Activated gamma-delta T cell treated with Interleukin-2 at 50 U/mL for 16 hours (primary cell): Measurements from ENCODE around the gene KRTAP12-3.

ENCODE experiments used
- DNase-seq: peaks from one replicate; pipeline ENCODE4 v3.0.0-alpha.2; 2020

KRTAP12-3 gene

DNA sequence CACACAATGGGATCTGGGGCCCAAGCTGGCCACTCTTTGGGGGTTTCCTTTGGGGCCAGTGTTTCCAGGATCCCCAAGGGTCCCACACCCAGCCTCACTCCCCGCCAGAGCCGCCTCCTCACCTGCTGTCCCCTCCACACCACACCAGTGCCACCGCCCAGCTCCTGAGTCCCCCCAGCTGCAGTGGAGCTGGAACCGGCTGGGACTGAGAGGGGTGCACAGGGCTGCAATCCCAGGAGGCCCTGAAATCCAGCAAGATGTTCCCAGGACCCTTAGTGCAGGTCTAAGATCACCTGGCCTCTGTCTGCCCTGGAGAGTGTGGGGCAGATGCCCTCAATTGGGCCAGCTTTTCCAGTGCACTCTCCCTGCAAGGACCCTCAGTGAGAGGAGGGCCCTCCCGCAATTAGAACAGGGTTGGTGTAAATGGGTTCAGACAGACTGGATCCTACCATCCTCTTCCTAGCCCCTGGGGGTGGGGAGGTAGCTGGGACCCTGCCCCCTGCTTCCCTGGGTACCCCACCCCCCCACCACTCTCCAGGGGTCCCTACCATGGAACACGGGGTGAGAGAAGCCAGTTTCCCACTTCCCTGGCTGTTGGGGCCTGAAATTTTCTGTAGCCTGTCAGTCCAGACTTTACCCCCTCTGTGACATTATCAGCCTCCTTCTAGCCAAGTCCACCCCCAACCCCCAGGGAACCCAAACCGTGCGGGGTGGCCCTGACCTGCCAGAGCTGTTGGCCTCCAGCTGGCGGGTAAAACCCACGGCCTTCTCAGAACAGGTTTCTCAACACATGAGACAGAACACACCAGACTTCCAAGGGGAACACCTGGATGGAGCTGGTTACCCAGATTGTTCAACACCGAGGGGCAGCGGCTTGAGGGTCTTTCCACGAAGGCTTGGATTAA lies 46.3 kb downstream of the KRTAP12-3 start:
- DNase-seq: no peak

GRCh38 chr21:44704636-44705001 lies 46.9 kb downstream of the KRTAP12-3 start:
- no peak for DNase-seq

- DNase-seq: no peak
These were observed 48.4 kb downstream of the KRTAP12-3 start for GRCh38 chr21:44706026-44706705.

DNA sequence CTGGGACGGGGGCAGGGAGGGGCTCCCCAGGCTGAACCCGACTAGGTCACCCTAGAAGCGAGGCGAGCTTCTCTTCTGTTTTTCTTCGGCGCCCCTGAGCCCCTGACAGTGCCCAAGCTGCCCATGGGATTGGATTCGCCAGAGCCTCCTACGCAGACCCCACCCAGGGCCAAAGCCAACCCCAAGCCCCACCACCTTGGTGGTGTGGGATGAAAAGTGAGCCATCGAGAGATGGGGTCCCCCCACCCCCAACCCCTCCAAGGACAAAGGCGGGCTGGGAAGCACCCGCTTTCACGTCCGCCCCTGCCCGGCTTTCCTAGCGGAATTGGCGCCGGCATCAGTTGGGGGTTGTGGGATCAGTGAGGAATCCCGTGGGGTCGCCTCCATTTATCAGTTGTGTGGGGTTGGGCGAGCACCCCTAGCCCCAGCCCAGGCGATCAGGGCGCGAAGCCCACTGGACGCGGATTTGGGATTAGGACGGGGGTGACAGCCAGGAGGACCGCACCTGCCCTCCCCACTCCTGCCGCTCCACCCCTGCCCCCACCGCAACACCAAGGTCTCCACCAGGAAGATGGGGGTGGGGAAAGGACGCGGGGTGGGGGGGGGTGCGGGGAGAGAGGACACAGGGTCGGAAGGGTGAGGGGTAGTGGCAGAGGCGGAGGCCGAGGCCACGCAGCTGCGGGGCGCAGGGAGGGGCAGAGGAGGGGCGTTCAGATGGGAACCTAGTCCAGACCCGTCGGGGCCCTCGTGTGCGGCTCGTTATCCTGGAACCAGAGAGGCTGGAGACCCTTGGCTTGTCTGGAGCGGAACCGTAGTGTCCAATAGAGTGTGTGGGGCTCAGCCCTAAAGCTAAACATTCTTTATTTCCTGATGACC lies 49.2 kb downstream of the KRTAP12-3 start:
- no peak for DNase-seq
